T1000 (cell line): ENCODE data around the gene CNPY3.

ENCODE experiments used
- DNase-seq: peaks from one replicate; lab custom pipeline; 2025; ENCODE audit warnings: mixed read lengths; lab: John Stamatoyannopoulos, UW

Gene CNPY3

GRCh38 chr6:42981836-42982235, 52.6 kb downstream of the CNPY3 start:
- no peak for DNase-seq

DNA sequence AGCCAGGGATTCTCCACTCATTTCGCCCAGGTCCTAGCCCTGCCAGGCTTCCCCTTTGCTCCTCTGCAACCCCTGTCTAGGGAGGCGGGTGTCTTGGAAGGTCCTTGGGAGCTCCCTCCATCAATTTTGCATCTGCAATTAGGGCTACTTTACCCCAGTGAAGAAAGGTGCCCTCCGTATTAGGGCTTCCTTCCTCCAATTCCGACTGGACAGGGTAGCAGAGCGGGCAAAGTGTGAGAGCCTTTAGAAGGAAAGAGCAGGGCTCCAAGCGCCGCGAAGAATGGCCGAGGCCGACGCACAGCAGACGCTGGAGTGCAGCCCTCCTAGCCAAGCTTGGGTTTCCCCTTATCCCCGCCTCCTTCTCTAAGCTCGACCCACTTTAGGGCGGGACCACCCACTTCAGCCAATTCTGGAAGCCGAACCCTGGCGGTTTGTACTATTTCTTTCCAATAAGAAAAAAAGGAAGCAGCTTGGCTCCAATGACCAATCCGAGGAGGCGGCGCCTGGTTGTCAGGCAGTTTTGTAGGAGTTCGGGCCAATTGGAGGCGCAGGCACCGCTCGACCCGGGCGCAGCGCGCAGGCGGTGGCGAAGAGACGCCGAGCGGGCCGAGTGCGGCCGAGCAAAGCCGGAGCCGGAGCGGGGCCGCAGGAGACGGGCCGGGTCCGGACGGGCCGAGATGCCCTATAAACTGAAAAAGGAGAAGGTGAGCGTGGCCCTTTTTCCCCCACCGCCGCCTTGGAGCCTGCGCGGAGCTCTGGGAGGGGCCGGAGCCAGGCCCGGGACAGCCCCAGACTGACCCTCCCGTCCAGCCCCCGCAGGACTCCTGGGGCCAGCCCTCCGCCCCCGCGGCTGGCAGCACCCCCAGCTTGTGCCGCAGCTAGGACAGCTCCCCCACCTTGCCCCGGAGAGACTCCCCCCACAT, 55.0 kb downstream of the CNPY3 start, which contains the start of gene PPP2R5D:
PPP2R5D (plus strand) TSS at position 570 of the 923 bp plus-strand sequence; CDS start at position 678, 108 bp downstream.
- DNase-seq = peak; percentile 97

GRCh38 chr6:42984924-42985475, 55.7 kb downstream of the CNPY3 start:
- no peak for DNase-seq

DNA sequence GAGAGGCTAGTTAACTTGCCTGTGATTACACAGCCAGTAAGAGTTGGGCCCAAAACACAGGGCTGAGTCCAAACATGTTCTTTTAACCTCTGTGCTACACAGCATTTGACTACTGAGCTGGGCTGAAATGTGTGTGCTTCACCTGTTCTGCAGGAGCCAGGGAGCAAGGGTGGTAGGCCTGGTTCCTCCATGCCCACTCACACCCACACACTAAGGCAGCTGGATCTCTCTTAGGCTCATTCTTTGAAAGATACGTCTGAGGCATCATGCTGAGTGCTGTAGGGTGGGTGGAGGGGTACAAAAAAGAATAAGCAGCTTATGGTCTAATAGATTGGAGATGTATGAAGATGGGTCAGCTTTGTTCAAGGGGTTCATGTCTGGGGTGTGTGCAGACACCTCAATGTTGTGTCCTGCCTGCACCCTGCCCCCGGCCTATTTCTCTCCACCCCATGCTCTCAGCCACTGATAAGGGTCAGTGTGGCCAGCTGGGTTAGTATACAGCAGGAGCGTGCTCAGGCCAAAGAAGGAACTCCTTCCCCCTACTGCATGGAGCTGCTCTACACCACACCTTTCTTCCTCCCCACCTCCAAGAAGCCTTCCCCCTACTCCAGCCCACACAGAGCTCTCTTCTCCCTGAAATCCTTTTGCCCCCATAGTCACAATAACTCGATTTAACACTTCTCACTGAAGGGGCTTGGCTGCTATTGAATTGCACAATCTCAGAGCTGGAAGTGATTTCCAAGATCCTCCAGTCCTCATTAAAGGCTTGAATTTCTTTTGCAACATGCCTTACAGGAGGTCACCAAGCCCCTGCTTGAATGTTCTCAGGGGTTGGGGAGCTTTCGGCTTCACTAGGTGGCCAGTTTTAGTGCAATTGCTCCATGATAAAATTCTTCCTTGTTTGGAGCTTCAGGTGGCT, 58.5 kb downstream of the CNPY3 start:
- DNase-seq = no peak

DNA sequence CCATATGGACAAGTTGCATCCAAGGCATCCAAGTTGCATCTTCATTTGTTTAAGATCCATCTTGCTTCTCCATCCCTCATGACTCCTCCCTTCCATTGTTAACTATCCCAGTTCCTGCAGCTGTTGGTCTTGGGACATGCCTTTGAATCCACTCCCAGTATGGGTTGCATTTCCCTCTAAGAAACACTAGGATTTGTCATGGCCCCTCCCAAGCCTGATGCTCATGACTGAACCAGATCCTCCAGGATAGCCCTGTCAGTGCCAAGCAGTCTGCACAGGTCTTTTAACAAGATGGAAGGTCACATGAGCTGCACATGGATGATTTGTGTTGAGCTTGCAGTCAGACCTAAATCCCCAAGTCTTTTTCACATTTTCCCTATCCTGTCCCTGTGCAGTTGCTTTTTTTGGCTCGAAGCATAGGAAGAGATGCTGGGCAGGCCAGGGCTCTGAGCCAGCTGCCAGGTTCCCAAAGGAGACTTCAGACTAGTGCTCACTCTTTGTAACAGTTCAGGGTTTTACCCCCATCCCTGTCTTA, 59.3 kb downstream of the CNPY3 start:
- DNase-seq = no peak
